Right kidney (tissue), 1 donor: ENCODE measurements around the gene TAPT1.

Experiments
- DNase-seq: peaks from one replicate; pipeline ENCODE4 v3.0.0-alpha.2; 2016

TAPT1 gene

DNA sequence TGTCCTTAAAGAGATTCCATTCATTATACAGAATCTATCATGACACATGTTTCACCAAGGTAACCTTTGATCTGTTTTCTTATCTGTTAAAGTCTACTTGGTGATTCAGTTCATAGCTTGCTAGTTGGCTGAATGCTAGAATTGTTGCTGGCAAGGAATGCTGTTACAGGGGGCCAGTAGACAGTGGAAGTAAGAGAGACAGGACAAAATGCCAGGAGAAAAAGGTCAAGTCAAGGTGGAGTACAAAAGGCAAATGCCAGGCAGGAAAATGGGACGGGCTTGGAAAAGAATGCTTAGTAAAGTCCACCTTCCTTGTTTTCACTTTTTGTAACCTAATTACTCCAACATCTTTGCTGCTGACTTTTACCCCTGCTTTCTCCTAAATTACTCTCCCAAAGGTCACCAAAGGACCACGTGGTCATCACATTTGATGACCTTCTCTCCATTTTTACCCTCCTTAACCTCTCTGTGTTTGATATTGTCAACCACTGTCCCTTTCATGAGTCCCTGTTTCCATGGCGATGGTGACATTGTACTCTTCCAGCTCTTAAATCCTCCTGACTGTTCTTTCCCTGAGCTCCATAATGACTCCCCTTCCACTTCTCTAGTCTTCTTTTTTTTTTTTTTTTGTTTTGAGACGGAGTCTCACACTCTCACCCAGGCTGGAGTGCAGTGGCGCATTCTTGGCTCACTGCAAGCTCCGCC is 24.5 kb upstream of the TAPT1 start:
- no peak for DNase-seq

DNA sequence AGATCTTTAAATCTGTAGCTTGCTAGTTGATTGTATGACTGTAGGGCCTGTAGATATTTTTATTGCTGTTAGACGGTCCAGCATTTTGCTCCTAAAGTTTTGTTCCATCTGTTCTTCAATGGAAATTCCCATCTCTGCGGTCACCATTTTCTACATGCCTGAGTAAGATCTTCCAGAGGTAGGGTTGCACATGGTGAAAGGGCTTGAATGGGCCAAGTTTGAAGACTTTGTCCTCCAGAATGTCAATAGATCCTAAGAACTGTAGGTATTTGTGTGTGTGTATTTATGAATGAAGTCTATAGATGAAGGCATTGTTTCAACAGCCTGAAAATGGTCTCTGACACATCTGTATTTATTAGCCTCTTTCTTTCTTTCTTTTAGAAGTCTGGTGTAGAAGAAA is 22.3 kb upstream of the TAPT1 start:
- no peak for DNase-seq

DNA sequence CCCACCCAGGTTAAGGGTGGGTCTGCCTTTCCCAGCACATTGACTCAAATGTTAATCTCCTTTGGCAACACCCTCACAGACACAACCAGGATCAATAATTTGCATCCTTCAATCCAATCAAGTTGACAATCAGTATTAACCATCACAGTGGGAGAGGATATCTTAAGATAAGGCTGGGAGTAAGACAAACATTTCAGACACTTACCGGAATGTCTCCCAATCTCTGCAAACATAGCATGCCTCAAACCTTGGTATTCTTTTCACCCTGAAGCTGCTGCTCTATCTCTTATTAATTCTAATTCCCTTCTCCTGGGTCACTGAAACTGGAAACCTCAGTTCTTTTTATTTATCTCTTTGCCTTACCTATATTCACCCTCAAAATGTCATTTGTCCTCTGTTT is 19.0 kb upstream of the TAPT1 start:
- no peak for DNase-seq

DNA sequence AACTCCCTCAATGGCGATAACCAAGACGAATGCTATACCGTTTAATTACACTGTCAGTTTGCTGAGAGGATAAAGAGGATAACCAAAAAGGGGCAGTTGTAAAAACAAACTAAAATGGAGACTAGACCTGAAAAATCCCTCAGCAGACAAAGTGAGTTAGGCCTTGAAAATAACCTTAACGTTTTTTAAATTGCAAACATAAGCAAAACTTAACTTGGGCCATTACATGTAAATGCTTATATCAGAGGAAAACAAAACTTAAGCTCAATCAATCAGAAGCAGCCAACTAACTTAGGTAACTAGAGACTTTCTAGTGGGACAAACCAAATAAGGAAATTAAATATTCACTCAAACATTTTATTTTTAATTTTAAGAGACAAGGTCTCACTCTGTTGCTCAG is 17.0 kb upstream of the TAPT1 start:
- DNase-seq: no peak

DNA sequence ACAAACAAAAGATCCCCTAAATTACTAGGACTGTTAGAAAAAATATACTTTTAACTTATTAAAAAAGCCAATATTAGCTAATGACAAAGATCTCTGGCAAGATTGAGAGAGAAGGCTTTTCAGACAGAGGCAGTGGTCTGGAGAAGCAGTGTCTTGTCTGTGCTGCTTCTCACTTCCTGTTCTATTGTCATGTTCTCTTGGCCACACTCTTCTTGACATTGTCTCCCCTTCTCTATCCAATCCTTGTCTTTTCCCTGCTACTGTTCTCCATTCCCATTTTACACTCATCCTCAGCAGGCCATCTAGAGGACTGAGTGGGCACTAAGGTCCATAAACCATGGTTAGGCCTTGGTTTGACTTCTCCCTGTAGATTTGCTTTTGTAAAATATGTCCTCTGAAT is 14.0 kb upstream of the TAPT1 start:
- no peak for DNase-seq

DNA sequence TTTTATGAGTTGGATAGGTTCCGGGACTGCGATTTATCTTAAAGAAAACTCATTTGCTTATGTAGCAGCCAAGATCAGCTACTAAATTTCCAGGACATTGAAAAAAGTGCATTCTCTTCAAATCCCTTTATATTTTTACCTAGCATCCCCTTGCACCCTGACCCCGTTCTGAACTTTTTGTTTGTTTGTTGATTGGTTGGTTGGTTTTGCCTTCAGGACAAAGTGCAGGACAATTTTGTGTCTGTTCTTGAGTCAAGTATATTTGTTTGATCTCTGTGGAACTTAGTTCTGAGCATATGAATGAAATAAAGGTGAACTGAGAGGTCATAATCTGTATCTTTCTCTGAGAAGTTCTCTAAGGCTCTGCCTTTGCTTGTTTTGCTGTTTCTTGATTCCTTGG is 12.8 kb upstream of the TAPT1 start:
- no peak for DNase-seq

DNA sequence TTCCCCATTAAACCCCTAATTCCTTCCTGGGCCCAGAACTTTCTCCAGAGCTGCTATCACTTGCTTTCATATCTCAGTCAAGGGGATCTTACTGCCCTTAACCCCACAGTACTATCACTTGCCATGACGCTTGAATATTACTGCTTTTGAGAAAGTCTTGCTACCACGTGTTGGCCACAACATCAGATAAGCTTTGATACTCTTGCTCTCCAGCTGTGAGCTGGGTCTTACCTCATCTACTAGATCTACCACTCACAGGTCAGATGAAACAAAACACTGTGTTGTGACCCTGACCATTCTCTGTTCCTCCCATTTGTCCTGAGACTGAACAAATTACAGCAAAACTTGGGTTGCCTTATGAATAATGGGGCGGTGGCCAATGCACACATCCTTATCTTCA is 12.1 kb upstream of the TAPT1 start:
- DNase-seq: no peak

DNA sequence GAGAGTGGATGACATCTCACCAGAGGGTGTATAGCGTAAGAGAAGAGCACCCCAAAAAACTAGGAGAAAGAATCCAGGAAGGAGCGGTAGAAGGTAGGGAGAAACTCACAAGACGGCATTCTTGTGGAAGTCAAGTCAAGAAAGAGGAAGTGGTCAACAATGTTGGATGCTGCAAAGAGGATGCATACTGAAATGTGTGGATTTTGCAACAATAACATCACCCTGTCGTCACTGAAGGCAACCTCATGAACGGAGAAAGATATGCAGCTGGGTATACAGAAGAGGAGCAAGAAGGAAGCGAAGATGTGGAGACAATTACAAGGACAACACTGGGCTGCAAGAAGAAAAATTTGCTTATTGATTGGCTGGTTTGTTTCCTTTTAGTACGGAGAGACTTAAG is 11.4 kb upstream of the TAPT1 start:
- DNase-seq: no peak

DNA sequence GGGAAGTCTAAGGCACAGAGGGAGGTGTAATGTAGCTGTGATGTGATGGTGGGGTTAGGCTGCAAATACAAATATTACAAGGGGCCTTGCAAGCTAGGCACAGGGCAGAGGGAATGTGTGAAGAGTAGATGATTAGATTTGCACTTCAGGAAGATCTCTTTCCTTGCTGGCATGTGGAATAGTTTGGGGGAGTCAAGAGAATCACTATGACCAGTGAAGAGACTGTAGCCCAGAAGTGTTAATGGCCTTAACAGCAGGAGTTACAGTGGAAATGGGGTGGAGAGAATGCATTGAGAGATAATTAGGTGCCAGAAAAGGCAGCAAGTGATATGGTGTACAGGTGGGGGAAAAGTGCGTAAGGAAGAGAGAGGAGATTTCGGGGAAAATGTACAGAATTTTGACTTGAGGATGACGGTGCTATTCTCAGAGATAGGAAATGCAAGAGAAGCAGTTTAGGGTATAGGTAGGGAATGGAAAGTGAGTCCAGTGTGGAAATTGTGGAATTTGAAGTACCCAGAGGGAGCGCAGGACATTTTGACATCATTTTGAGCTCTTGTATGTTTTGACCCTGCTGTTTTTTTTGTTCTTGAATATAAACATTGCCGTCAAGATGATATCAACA is 10.2 kb upstream of the TAPT1 start:
- DNase-seq: no peak

DNA sequence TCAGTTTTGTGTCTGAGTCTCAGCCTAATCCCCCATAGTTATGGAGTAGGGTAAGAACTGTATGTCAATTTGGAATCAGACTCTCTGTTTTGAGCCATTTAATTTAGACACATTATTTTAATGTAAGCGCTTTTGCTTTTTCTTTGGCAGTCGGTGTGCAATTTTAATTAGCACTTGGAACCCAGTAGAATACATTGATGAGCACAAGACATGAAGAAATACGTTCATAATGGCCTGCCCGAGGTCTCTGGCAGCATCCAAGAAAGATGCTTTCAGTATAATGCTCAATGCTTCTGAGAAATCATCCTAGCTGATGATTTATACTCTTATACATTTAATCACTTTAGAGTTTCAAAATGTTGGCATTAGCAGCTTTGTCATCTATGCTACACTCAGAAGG is 8.9 kb upstream of the TAPT1 start:
- DNase-seq: no peak

DNA sequence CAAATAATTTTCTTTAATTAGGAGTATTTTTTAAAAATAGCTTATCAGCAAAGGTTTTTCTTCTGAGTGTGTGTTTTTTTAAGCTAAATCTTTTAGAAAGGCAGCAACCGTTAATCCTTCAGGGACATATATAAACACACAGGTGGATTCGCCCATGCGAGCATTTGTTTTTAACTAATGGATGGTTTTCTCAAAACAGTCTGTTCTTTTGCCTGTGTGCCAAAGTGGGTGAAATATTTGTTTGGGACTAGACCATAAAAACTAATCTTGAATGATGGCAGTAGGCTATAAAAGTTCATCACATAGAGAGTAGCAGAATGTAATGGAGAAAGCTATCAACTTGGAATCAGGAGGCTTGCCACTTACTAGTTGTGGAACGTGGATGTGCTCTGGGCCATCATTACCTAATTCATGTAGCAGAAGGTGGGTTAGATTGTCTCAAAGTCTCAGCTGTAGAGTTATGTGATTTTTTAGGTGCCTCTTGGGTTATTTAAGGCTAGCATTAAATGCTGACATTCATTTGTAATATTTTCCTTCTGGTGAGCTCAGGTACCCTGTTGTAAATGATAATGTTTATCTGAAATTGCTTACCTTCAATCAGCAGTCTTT is 7.4 kb upstream of the TAPT1 start:
- DNase-seq: no peak

DNA sequence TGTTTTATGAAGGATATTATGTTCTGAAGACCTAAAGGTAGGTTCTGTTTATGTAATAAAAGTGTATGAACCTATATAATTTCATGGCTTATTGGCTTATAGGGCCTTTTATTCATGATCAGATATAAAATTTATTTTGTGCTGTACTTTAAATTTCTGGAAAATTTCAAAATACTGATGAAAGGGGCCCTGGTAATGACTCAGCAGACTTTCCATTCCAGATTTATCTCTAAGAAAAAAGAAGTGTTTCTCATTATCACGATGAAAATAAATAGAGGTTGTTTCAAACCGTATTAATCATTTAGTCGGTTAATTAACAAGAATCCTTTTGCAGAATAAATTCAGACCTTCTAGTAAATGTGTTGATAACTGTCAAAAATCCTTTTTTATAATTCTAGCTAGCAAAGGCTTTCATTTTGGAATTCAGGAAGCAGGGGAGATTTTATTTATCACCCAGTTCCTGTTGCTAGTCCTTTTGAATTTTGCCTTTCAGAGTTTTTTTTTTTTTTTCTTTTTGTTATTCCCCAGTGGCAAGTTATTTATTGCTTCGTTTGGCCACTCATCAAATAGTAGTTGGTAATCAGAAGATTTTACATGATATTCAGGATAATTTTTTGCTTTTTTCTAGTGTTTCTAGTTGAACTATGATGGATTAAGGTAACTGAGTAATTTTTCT is 5.4 kb upstream of the TAPT1 start:
- DNase-seq: no peak

DNA sequence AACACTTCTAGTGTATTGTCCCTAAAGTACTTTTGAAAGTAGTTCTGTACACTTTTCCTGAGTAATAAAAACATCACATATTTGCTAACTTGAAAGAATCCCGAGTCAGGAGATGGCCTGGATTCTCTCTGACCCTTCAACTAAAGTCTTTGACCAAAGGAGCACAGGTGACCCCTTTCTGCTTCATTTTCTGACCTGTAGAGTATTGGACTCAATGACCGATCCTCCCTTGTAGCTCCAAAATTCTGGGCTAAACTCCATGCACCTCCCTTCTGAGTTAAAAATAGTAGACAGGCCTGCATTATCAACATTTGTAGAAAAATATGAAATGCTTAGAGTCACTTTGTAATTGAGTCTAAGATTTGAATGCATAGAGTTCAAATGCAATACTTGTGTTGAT is 4.0 kb upstream of the TAPT1 start:
- DNase-seq: no peak

DNA sequence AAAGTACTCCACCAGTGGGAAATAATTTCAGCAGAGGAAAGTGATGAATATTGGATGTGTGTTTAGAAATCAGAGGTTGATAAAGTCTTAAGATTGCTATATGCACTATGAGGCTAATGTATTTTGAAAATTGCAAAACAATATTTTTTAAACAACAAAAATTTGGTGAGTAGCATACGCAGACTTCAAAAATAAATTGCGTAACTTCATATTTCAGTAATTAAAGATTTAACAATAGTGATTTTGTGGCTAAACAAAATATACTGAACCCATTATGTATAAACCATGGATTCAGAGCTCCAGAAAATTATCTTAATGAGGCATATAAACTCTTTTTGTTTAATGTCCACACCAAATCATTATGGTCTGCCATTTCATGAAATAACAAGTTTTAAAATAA is 3.3 kb upstream of the TAPT1 start:
- no peak for DNase-seq

DNA sequence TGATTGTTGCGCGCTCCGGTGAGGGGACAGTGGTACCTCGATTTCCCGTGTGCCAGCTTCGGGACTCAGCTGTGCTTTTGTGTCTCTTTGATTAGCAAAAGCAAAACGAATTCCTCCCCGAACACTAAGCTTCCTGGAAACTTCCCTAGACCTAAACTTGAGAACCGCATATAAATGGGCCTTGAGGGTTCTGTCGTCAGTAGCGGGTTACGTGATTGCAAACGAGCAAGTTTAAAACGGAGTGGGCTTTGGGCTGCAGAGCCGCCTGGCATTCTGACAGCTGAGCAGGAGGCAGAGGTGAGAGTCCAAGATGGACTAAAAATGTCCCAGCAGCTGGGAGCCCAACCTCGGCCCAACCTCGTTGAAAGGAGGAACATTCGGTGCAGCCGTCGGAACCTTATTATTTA is 1.2 kb upstream of the TAPT1 start:
- DNase-seq: no peak

DNA sequence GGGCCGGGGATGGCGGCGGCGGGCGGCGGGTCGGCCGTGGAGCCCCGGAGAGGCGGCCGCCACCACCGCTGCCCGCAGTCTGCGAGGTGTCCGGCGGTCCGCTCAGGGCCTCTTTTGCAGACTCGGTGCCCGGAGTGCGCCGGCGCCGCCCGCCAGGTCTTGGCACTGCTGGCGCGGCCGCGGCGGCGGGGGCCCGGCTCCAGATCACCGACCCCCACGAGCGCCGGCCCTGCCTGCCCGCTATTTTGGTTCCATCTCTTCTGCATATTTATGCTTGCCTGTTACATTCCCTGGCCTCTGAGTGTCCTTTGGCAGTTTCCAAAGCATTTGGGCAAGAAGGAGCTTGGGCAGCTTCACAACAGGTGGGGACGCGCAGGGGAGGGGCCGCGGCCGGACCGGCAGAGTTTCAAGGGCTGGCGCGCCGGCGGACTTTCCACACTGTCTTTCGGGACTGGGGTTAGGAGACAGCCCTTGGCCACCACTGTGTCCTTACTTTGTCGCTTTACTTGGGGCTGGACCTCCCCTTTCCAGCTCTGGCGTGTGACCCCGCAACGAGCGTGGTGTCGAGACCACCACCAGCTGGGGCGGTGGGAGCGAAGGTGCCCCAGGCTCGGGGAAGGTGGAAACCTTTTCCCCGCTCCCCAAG is 668 bp upstream of the TAPT1 start:
- DNase-seq: peak; percentile 93

DNA sequence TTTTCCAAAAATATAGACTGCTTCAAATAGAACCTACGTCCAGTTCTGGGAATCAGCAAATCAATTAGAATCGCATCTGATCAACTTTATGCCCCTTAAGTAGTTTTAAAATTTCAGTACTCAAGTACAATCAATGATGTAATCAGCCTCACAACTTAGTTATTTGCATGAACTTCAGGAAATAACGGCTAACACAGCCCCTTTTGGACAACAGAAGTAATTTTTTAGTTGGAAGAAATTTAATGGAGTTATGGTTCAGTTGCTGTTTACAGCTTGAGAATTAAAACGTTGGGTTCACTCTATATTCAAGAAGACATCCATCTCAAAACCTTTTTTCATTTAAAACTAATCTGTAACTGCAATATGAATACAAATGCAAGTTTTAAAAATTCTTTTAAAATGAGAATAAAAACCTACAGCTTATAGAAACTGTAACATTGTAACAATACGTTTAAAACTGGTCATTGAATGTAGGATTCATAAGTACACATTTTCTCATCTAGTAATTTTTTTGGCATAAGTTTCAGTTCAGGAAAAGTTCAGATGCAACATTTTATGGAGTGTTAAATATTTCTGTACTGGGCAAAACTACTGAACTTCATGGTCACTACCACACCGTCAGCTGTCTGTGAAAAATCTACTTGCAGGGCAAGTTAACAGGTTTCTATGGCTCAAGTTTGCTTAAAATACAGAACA is 956 bp downstream of the TAPT1 start:
- DNase-seq: no peak

DNA sequence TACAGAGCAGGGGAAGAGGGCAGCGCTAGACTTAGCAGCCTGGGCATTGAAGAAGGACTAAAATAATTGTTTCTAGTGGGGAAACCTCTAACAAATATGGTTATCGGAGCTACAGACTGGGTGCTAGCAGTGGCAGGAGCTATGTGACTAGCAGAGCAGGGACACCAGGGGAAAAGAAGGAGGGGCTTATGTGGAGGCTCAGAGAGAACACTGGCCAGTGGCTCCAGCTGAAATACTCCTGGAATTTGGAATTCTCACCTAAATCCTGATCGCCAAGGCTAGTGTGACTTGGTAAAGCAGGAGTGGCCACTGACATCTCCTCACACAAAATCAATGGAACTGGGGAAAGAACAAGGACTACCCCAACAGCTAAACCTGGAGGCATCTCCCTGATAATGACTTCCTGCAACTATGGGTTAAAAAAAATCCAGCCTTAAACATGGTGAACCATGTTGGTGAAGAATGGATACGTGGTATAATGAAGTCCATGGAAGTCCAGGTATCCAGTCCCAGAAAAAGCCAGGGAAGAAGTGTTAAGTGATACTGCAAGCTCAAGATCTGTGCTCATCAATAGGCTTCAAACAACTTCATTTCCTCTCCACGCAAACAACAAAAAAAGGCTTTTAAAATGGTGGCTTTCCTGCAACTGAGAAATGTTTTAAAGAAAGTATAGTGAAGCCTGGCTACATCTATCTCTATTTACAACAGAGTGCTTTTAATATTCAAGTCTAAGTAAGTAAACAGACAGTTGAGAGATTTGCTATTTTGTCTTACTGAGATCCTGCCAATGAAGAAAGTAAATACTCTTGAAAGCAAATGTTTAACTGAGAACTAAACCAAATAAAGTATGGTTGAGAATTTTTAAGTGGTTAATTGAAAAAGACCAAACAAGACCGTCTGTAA is 1.8 kb downstream of the TAPT1 start:
- DNase-seq: no peak

DNA sequence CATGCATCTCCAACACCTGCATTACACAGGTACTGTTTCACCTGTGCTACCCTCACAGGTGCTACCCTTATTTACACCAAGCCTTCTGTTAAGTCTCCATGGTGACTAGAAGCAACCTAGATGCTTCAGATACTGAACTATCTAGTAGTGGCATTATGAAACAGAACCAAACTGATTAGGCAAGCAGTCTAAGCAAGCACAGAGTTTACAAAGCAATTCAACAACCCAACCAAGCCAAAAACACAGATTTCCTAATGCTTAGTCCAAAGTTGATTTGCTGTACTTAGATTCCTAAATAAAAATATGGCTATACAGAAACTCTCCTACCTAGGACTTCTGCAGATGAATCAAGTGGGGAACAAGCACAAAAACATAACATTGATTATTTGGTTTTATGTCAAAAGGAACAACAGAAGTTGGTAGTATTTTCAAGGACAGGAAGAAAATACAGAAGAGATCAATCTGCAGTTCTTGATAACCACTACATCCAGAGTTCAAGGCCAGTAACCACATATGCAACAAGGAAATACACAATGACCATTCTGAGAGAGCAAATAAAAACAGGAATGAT is 3.2 kb downstream of the TAPT1 start:
- no peak for DNase-seq

DNA sequence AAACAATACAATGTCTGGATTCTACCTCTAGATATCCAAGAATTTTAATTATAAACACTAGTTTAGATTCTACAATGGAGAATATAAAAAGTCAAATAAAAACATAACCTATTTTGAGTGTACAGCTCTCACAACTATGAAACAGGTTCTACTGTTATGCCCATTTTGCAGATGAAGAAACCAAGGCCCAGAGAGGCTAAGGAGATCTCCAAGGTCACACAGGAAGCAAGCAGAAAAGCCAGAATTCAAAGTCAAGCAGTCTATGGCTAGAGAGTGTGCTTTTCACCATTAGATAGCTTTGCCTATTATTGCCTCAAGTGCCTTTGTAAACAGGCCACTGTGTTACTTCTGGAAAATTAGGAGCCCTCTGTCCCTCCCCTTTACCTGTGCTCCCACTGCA is 7.3 kb downstream of the TAPT1 start:
- no peak for DNase-seq
